ENCODE data around the gene ANXA11. TPM values are rescaled to one million over a fixed set of nuclear protein-coding genes. Genes with fewer than 3 reads are reported as not detected.
"Not testable (repeated sequence)": the region's sequence is repeated elsewhere in the genome, so short reads cannot be mapped to it uniquely, and the experiment has no call there.

ANXA11 gene
- polyA plus RNA-seq (2013, experiment 1 of 2) = 27.5 TPM
- 41.3 TPM for polyA plus RNA-seq (2013, experiment 2 of 2)

DNA sequence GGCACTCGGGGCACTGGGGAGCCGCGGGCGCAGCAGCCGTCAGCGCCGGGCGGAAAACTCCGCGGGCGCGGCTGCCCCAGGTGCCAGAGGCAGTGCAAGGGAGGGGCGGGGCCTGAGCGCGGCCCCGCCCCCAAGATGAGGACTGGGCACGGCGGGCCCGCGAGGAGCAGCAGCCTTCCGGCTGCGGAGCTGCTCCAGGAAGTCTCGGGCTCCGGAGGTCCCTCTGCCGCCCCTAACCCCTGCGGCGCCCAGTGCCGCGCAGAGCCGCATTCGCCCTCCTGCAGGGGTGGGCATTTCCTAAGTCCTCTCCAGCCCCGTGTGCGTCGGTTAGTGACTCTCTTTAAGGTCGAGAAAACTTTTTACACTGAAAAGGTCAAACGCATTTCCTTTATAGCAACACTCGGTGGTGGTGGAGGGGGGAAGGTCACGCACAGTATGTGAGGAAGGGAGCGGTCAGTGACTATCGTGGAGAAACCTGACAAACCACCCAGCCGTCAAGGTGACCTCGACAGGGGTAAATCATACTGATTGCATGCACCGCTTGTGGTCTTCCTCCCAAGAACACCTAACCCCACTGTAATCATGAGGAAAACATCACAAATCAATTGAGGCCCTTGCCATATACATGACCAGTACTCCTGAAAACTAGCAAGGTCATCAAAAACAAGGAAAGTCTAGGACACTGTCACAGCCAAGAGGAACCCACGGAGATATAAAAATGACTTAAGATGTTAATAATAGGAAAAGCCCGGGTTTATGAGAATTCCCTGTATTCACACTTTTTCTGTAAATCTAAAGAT, at the start of gene ANXA11:
Gene ANXA11, minus strand, starts transcription at position 61 of the 800 bp plus-strand sequence. CDS start 32,676 bp downstream, outside the sequence.
- Histone ChIP-seq H3K27ac (ENCODE audit: low read depth, low read length) (peak within 1 kb of the TSS; percentile 55; the same call in 1 of the 2 replicates), H3K36me3 (ENCODE audit: insufficient read depth, low read length) (no peaks in the 10 kb centered on the region), H3K9ac (ENCODE audit: low read depth, low read length) (peak within 1 kb of the TSS; percentile 65), H3K4me1 (ENCODE audit: insufficient read depth, low read length) (peaks cover 31% of the 10 kb centered on the region), H3K4me3 (ENCODE audit: low read length) (peak within 1 kb of the TSS; percentile 73), H3K27me3 (ENCODE audit: insufficient read depth, low read length) (peaks cover 29% of the 10 kb centered on the region), H3K9me3 (ENCODE audit: insufficient read depth, low read depth, low read length) (no peaks in the 10 kb centered on the region)
- WGBS = 7% methylated on average over 43 of the region's 45 CpGs

- not testable (repeated sequence) for H3K27me3 ChIP-seq (ENCODE audit: insufficient read depth, low read length); H3K4me3 ChIP-seq (ENCODE audit: low read length); H3K27ac ChIP-seq (ENCODE audit: low read depth, low read length); H3K4me1 ChIP-seq (ENCODE audit: insufficient read depth, low read length); H3K9me3 ChIP-seq (ENCODE audit: insufficient read depth, low read depth, low read length); H3K36me3 ChIP-seq (ENCODE audit: insufficient read depth, low read length); H3K9ac ChIP-seq (ENCODE audit: low read depth, low read length)
- WGBS = no CpG with 5 or more reads among the region's 2 CpGs
Measured at GRCh38 chr10:80254726-80255125, 49.4 kb upstream of the ANXA11 start.

- H3K4me3 ChIP-seq (ENCODE audit: low read length); H3K9me3 ChIP-seq (ENCODE audit: insufficient read depth, low read depth, low read length); H3K27me3 ChIP-seq (ENCODE audit: insufficient read depth, low read length); H3K4me1 ChIP-seq (ENCODE audit: insufficient read depth, low read length); H3K27ac ChIP-seq (ENCODE audit: low read depth, low read length); H3K36me3 ChIP-seq (ENCODE audit: insufficient read depth, low read length); H3K9ac ChIP-seq (ENCODE audit: low read depth, low read length): not testable (repeated sequence)
- WGBS = 79% methylated on average over 1 of the region's 1 CpG
Measured at GRCh38 chr10:80253963-80254271, 48.6 kb upstream of the ANXA11 start.

GRCh38 chr10:80253266-80253962, 48.1 kb upstream of the ANXA11 start:
- Histone ChIP-seq H3K27me3 (ENCODE audit: insufficient read depth, low read length) (no peaks in the 10 kb centered on the region), H3K27ac (ENCODE audit: low read depth, low read length) (no peak overlapping the region), H3K36me3 (ENCODE audit: insufficient read depth, low read length) (no peaks in the 10 kb centered on the region), H3K4me3 (ENCODE audit: low read length) (no peak overlapping the region), H3K9me3 (ENCODE audit: insufficient read depth, low read depth, low read length) (no peaks in the 10 kb centered on the region), H3K9ac (ENCODE audit: low read depth, low read length) (no peak overlapping the region), H3K4me1 (ENCODE audit: insufficient read depth, low read length) (no peaks in the 10 kb centered on the region)
- 92% methylated on average over 3 of the region's 5 CpGs for WGBS

DNA sequence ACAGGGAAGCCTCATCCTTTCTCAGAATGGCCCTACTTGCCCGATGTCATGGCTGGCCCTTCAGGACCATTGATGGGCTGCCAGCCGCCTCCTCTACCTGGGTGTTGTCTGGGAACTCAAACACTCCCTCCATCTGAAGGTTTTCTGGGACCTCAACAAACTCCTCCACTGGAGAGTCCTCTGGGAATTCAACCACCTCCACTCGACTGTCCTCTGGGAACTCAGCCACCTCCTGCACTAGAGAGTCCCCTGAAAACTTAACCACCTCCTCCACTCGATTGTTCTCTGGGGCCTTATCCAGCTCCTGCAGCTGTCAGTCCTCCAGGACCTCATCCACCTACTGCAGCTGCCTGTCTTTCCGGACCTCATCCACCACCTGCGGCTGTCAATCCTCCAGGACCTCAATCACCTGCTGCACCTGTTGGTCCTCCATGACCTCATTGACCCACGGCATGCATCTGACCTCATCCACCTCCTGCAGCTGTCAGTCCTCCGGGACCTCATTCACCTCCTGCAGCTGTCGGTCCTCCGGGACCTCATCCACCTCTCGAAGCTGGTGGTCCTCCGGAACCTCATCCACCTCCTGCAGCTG, 47.1 kb upstream of the ANXA11 start:
- Histone ChIP-seq H3K4me1 (ENCODE audit: insufficient read depth, low read length) (no peaks in the 10 kb centered on the region), H3K9ac (ENCODE audit: low read depth, low read length) (no peak overlapping the region), H3K36me3 (ENCODE audit: insufficient read depth, low read length) (no peaks in the 10 kb centered on the region), H3K9me3 (ENCODE audit: insufficient read depth, low read depth, low read length) (no peaks in the 10 kb centered on the region), H3K27ac (ENCODE audit: low read depth, low read length) (no peak overlapping the region), H3K27me3 (ENCODE audit: insufficient read depth, low read length) (no peaks in the 10 kb centered on the region), H3K4me3 (ENCODE audit: low read length) (no peak overlapping the region)
- 91% methylated on average over 12 of the region's 12 CpGs for WGBS

GRCh38 chr10:80251703-80252280, 46.5 kb upstream of the ANXA11 start:
- WGBS = 92% methylated on average over 3 of the region's 4 CpGs
- H3K4me3 ChIP-seq (ENCODE audit: low read length); H3K9me3 ChIP-seq (ENCODE audit: insufficient read depth, low read depth, low read length); H3K9ac ChIP-seq (ENCODE audit: low read depth, low read length); H3K27me3 ChIP-seq (ENCODE audit: insufficient read depth, low read length); H3K4me1 ChIP-seq (ENCODE audit: insufficient read depth, low read length); H3K36me3 ChIP-seq (ENCODE audit: insufficient read depth, low read length); H3K27ac ChIP-seq (ENCODE audit: low read depth, low read length): not testable (repeated sequence)

GRCh38 chr10:80250399-80250798, 45.1 kb upstream of the ANXA11 start:
- not testable (repeated sequence) for H3K9me3 ChIP-seq (ENCODE audit: insufficient read depth, low read depth, low read length); H3K36me3 ChIP-seq (ENCODE audit: insufficient read depth, low read length); H3K27me3 ChIP-seq (ENCODE audit: insufficient read depth, low read length); H3K9ac ChIP-seq (ENCODE audit: low read depth, low read length); H3K4me3 ChIP-seq (ENCODE audit: low read length); H3K4me1 ChIP-seq (ENCODE audit: insufficient read depth, low read length); H3K27ac ChIP-seq (ENCODE audit: low read depth, low read length)
- no CpG with 5 or more reads among the region's 1 CpG for WGBS

- not testable (repeated sequence) for H3K27me3 ChIP-seq (ENCODE audit: insufficient read depth, low read length); H3K4me1 ChIP-seq (ENCODE audit: insufficient read depth, low read length); H3K9me3 ChIP-seq (ENCODE audit: insufficient read depth, low read depth, low read length); H3K9ac ChIP-seq (ENCODE audit: low read depth, low read length); H3K36me3 ChIP-seq (ENCODE audit: insufficient read depth, low read length); H3K27ac ChIP-seq (ENCODE audit: low read depth, low read length); H3K4me3 ChIP-seq (ENCODE audit: low read length)
- no CpG with 5 or more reads among the region's 4 CpGs for WGBS
Measured at GRCh38 chr10:80249906-80250305, 44.6 kb upstream of the ANXA11 start.

DNA sequence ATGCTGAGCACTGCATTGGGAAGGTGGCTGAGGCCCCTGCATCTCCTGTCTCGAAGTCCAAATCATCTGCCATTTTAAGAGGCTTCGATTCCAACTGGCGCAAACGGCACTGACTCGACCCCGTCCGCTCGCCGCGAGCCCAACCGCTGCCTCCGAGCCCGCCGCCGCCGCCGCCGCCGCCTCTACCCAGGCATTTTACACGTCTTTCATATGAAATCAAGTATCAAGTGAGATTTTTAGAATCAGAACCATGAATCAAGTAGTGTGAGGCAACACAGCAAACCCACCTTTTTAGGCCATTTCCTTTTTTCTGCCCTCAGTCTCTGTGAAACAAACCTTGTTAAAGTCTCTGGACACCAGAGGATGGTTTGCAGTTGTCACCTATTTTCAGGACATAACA, 42.3 kb upstream of the ANXA11 start:
- H3K4me1 ChIP-seq (ENCODE audit: insufficient read depth, low read length); H3K4me3 ChIP-seq (ENCODE audit: low read length); H3K27ac ChIP-seq (ENCODE audit: low read depth, low read length); H3K9ac ChIP-seq (ENCODE audit: low read depth, low read length); H3K36me3 ChIP-seq (ENCODE audit: insufficient read depth, low read length); H3K9me3 ChIP-seq (ENCODE audit: insufficient read depth, low read depth, low read length); H3K27me3 ChIP-seq (ENCODE audit: insufficient read depth, low read length): not testable (repeated sequence)
- WGBS = 94% methylated on average over 15 of the region's 20 CpGs

DNA sequence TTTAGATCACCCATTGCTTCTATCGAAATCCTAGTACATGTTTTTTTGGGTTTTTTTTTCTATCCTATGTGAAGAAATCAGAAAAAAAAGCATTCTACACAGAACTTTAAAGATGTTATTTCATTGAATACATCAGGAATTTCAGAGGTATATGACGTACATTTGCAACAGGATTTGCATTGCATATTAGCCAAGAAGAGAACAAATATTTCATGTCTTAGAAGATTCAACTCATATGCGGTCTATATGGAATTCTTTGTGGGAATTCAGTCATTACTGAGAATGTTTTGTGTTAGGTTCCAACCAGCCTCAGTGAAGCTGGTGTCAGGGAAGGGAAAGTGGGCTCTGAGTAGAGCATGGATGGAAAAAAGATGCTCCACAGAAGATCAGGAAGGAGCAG, 39.0 kb upstream of the ANXA11 start:
- H3K27ac ChIP-seq (ENCODE audit: low read depth, low read length); H3K4me1 ChIP-seq (ENCODE audit: insufficient read depth, low read length); H3K9me3 ChIP-seq (ENCODE audit: insufficient read depth, low read depth, low read length); H3K36me3 ChIP-seq (ENCODE audit: insufficient read depth, low read length); H3K27me3 ChIP-seq (ENCODE audit: insufficient read depth, low read length); H3K9ac ChIP-seq (ENCODE audit: low read depth, low read length); H3K4me3 ChIP-seq (ENCODE audit: low read length): not testable (repeated sequence)
- WGBS = no CpG with 5 or more reads among the region's 3 CpGs

GRCh38 chr10:80242341-80242740, 37.0 kb upstream of the ANXA11 start:
- H3K9me3 ChIP-seq (ENCODE audit: insufficient read depth, low read depth, low read length); H3K27ac ChIP-seq (ENCODE audit: low read depth, low read length); H3K36me3 ChIP-seq (ENCODE audit: insufficient read depth, low read length); H3K9ac ChIP-seq (ENCODE audit: low read depth, low read length); H3K27me3 ChIP-seq (ENCODE audit: insufficient read depth, low read length); H3K4me3 ChIP-seq (ENCODE audit: low read length); H3K4me1 ChIP-seq (ENCODE audit: insufficient read depth, low read length): not testable (repeated sequence)
- WGBS = no CpG with 5 or more reads among the region's 4 CpGs

Measured in HUES64 (cell line).